ENCODE measurements around the gene SDCBP2. TPM values are rescaled to one million over a fixed set of nuclear protein-coding genes. Genes with fewer than 3 reads are reported as not detected.

The SDCBP2 gene
- total RNA-seq, 4 donors from 2014 or later, result 0.26 to 9.1 (median 5.5) TPM

DNA sequence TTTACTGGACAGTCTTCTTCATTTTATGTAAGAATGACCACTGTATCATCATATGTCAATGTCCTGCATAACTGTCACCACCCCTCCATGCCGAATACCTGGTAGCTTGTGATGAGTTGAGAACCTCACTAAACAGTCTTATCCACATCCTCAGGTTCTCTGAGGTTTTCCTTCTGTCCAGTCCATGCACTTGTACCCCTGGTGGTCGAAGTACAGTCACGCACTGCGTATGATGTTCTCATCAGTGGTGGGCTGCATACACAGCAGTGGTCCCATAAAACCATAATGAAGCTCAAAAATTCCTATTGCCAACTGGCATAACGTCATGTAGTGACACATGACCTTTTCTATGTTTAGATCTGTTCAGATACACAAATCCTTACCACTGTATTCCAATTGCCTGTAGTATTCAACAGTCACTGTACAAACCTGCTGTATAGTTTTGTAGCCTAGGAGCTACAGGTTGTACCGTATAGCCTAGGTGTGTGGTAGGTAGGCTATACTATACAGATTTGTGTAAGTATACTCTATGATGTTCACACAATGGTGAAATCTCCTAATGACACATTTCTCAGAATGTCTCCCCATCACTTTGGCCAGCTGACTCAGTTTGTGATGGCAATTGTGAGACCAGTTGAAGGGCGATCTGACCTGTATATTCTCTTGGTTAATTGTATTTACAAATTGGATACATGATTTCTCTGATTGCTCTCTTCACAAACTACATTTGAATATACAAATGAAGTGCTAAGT lies 31.3 kb upstream of the SDCBP2 start:
- Histone ChIP-seq H3K27me3 (no peaks in the 10 kb centered on the region), H3K4me1 (no peaks in the 10 kb centered on the region), H3K9me3 (no peaks in the 10 kb centered on the region), H3K4me3 (no peak overlapping the region), H3K27ac (no peak overlapping the region), H3K36me3 (no peaks in the 10 kb centered on the region)
- DNase-seq, result no peak
- intact Hi-C loops (cut with DNase I; ENCODE audit: low total_unique reads), result no loop called here
- no peak for TF ChIP-seq POLR2A (IDR thresholded peaks at IDR 0.05)
- TF ChIP-seq, protein P1, sequence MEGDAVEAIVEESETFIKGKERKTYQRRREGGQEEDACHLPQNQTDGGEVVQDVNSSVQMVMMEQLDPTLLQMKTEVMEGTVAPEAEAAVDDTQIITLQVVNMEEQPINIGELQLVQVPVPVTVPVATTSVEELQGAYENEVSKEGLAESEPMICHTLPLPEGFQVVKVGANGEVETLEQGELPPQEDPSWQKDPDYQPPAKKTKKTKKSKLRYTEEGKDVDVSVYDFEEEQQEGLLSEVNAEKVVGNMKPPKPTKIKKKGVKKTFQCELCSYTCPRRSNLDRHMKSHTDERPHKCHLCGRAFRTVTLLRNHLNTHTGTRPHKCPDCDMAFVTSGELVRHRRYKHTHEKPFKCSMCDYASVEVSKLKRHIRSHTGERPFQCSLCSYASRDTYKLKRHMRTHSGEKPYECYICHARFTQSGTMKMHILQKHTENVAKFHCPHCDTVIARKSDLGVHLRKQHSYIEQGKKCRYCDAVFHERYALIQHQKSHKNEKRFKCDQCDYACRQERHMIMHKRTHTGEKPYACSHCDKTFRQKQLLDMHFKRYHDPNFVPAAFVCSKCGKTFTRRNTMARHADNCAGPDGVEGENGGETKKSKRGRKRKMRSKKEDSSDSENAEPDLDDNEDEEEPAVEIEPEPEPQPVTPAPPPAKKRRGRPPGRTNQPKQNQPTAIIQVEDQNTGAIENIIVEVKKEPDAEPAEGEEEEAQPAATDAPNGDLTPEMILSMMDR (IDR thresholded peaks at IDR 0.05), result no peak

DNA sequence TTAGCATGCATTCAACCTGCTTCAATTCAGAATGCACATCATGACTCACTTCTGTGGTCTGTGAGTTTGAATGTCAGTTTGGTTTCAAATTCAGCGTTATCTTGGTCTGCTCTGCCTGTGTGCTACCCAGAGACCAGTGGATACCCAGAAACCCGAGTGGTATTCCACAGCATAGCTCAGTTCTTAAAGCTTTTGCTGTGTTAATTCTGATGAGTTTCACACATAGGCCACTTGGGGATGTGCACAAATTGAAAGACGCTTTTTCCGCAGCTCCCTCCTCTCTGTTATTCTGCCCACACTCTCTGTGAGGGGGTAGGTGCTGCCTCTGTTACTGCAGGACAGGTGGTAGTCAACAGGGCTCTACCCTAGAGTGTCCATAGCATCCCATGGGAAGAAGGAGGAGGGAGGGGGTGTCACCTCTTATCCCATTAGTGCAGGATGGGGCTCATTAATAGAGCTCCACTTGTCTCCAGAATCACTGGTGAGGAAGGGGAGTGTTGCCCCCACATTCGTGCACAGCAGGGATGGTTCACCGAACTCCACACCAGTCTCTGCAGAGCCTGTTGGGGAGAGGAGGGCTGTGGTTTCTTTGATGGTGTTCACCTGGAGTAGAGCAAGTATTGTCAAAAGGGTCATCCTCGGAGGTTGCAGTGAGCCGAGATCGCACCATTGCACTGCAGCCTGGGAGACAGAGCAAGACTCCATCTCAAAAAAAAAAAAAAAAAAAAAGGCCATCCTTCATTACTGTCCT lies 29.2 kb upstream of the SDCBP2 start:
- no peaks in the 10 kb centered on the region for H3K36me3 ChIP-seq
- no peak for TF ChIP-seq POLR2A (IDR thresholded peaks at IDR 0.05)
- TF ChIP-seq, protein P1 (IDR thresholded peaks at IDR 0.05), result no peak

DNA sequence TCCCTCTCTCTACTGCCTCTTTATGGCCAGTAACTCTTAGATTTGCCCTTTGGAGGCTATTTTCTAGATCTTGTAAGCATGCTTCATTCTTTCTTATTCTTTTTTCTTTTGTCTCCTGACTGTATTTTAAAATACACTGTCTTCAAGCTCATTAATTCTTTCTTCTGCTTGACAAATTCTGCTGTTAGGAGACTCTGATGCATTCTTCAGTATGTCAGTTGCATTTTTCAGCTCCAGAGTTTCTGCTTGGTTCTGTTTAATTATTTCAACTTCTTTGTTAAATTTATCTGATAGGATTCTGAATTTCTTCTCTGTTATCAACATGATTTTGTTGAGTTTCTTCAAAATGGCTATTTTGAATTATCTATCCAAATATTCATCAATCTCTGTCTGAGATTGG lies 25.0 kb upstream of the SDCBP2 start:
- Histone ChIP-seq H3K27ac (no peak overlapping the region), H3K36me3 (no peaks in the 10 kb centered on the region), H3K27me3 (no peaks in the 10 kb centered on the region), H3K4me1 (no peaks in the 10 kb centered on the region), H3K9me3 (no peaks in the 10 kb centered on the region), H3K4me3 (no peak overlapping the region)
- TF ChIP-seq, protein P1 (IDR thresholded peaks at IDR 0.05), result no peak
- TF ChIP-seq POLR2A (IDR thresholded peaks at IDR 0.05), result no peak
- intact Hi-C loops (cut with DNase I; ENCODE audit: low total_unique reads), result no loop called here
- DNase-seq, result no peak

More for the DNA sequence above, 29.2 kb upstream of the SDCBP2 start:
- H3K4me3 ChIP-seq, result no peak overlapping the region
- no peaks in the 10 kb centered on the region for H3K4me1 ChIP-seq
- intact Hi-C loops (cut with DNase I; ENCODE audit: low total_unique reads), result no loop called here
- no peak for DNase-seq
- no peaks in the 10 kb centered on the region for H3K27me3 ChIP-seq
- no peak overlapping the region for H3K27ac ChIP-seq
- H3K9me3 ChIP-seq, result no peaks in the 10 kb centered on the region

DNA sequence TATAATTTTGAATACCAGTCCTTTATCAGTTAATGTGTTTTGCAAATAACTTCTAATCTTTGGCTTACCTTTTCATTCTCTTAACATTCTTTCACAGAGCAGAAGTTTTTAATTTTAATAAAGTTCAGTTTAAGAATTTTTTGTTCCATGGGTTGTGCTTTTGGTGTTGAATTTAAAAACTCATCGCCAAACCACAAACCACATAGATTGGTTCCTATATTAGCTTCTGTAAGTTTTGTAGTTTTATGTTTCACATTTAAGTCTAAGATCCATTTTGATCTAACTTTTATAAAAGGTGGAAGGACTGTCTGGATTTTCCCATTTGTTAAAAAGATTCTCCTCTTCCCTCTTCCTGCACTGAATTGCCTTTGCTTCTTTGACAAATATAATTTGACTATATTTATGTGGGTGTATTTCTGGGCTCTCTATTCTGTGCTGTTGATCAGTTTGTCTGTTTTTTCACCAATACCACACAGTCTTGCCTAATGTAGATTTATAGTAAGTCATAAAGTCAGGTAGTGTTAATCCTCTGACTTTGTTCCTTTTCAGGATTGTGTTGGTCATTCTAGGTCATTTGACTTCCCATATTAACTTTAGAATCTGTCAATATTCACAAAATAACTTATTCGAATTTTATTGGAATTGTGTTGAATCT lies 17.5 kb upstream of the SDCBP2 start:
- Histone ChIP-seq H3K27me3 (no peaks in the 10 kb centered on the region), H3K4me1 (no peaks in the 10 kb centered on the region), H3K9me3 (no peaks in the 10 kb centered on the region), H3K27ac (no peak overlapping the region), H3K4me3 (no peak overlapping the region), H3K36me3 (no peaks in the 10 kb centered on the region)
- intact Hi-C loops (cut with DNase I; ENCODE audit: low total_unique reads), result no loop called here
- TF ChIP-seq, protein P1 (IDR thresholded peaks at IDR 0.05), result no peak
- TF ChIP-seq POLR2A (IDR thresholded peaks at IDR 0.05), result no peak
- DNase-seq, result no peak

DNA sequence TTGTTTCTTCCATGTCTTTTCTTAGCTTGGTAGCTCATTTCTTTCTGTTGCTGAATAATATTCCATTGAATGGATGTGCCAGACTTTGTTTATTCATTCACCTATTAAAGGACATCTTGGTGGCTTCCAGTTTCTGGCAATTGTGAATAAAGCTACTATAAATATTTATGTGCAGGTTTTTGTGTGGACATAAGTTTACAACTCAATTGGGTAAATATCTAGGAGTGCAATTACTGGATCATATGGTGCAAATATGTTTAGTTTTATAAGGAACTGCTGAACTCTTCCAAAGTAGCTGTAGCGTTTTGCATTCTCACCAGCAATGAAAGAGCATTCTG lies 16.8 kb upstream of the SDCBP2 start:
- intact Hi-C loops (cut with DNase I; ENCODE audit: low total_unique reads), result no loop called here

More for the DNA sequence above, 16.8 kb upstream of the SDCBP2 start:
- no peaks in the 10 kb centered on the region for H3K36me3 ChIP-seq
- no peaks in the 10 kb centered on the region for H3K4me1 ChIP-seq
- no peaks in the 10 kb centered on the region for H3K27me3 ChIP-seq
- no peak overlapping the region for H3K4me3 ChIP-seq
- no peaks in the 10 kb centered on the region for H3K9me3 ChIP-seq
- TF ChIP-seq, protein P1 (IDR thresholded peaks at IDR 0.05), result no peak
- no peak for TF ChIP-seq POLR2A (IDR thresholded peaks at IDR 0.05)
- no peak for DNase-seq
- H3K27ac ChIP-seq, result no peak overlapping the region

Measured in uterus (tissue), 4 donors.